Omental fat pad (tissue), 4 donors: ENCODE measurements around the gene TPH1. TPM values are rescaled to one million over a fixed set of nuclear protein-coding genes. Genes with fewer than 3 reads are reported as not detected.

Experiments used
- ATAC-seq: fragments of 150-250 bp; one replicate; pipeline ENCODE4 v1.9.1; 2016; ENCODE audit warnings: mild to moderate bottlenecking, moderate library complexity; ENCODE audit not compliant: low FRiP score
- DNase-seq: peaks from one replicate; pipeline ENCODE4 v3.0.0-alpha.2; 2019; ENCODE audit warnings: low spot score
- total RNA-seq, 4 donors: library from RNA; depleted of rRNA; stranded (reverse); fragments of >200 nt; gene quantifications; one replicate each; pipeline ENCODE4 v1.1.0, GENCODE V29; 2016
- TF ChIP-seq, protein P1 (sequence below), 3 donors: fragments of 450-650 bp; IDR thresholded peaks; one replicate each; pipeline ENCODE4 v1.5.1; 2016 to 2017; ENCODE audit warnings: antibody characterized with exemption in 3 of 3, mild to moderate bottlenecking in 3 of 3, moderate library complexity in 2 of 3

The TPH1 gene
- total RNA-seq, 4 donors from 2014 or later: 0.19 to 0.47 (median 0.31) TPM

GRCh38 chr11:18064450-18065054 lies 18.5 kb upstream of the TPH1 start:
- DNase-seq (no peak), ATAC-seq (no peak)
- TF ChIP-seq, protein P1, sequence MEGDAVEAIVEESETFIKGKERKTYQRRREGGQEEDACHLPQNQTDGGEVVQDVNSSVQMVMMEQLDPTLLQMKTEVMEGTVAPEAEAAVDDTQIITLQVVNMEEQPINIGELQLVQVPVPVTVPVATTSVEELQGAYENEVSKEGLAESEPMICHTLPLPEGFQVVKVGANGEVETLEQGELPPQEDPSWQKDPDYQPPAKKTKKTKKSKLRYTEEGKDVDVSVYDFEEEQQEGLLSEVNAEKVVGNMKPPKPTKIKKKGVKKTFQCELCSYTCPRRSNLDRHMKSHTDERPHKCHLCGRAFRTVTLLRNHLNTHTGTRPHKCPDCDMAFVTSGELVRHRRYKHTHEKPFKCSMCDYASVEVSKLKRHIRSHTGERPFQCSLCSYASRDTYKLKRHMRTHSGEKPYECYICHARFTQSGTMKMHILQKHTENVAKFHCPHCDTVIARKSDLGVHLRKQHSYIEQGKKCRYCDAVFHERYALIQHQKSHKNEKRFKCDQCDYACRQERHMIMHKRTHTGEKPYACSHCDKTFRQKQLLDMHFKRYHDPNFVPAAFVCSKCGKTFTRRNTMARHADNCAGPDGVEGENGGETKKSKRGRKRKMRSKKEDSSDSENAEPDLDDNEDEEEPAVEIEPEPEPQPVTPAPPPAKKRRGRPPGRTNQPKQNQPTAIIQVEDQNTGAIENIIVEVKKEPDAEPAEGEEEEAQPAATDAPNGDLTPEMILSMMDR (IDR thresholded peaks at IDR 0.05): no peak

- ATAC-seq (no peak), DNase-seq (no peak)
- TF ChIP-seq, protein P1 (IDR thresholded peaks at IDR 0.05): no peak
Measured at GRCh38 chr11:18063862-18064434, 17.9 kb upstream of the TPH1 start.

DNA sequence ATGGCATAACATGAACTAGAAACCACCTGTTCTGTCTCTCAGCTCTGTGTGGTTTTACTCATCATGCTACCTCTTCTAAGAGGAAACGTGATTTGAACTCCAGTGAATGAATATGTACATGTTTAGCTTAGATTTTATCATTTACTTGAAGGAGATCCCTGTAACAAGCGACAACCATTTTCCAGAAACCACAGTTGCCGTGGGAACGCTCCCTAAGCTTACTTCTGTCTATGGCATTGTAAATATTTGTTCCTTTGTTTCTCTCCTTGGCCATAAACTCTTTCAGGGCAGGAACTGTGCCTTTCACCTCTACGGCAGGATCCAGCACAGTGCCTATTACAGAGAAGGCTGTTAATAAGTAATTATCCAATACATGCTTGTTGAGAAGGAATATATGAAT lies 17.1 kb upstream of the TPH1 start:
- DNase-seq (no peak), ATAC-seq (no peak)
- TF ChIP-seq, protein P1 (IDR thresholded peaks at IDR 0.05): no peak

GRCh38 chr11:18061351-18061750 lies 15.3 kb upstream of the TPH1 start:
- TF ChIP-seq, protein P1 (IDR thresholded peaks at IDR 0.05): no peak
- no peak for ATAC-seq
- no peak for DNase-seq

DNA sequence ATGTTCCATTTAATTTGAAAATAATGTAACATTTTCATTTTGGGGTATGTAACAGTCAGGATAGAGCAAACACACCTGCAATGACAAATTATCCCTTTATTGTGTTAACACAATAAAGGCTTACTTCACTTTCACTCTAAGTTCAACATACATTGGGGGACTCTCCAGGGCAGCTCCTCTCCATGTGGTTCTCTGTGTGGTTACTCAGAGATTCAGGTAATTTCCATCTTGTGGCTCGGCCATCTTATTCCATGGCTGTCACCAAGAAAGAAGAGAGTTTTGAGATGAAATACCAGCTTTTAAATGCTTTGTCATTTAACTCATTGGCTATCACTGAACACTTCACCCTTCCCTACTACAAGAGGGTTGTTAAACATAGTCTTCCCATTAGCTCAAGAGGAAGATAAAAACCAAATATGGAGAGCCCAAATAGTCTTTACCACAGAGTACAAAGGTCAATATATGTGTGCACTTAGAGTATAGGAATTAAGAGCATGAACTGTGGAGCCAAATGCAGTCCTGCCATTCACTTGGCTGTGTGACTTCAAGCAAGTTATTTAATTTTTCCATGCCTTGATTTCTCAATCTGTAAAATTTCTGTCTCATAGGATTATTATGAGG lies 10.6 kb upstream of the TPH1 start:
- TF ChIP-seq, protein P1 (IDR thresholded peaks at IDR 0.05): no peak
- ATAC-seq: no peak
- no peak for DNase-seq

GRCh38 chr11:18054511-18055103 lies 8.5 kb upstream of the TPH1 start:
- no peak for DNase-seq
- TF ChIP-seq, protein P1 (IDR thresholded peaks at IDR 0.05): no peak
- ATAC-seq: no peak
